GM21825 (cell line): Measurements from ENCODE around the gene HELZ.

Experiments
- ATAC-seq: cut with Tn5 transposase; IDR thresholded peaks from one replicate; pipeline ENCODE4 v1.9.1; 2021; ENCODE audit warnings: mild to moderate bottlenecking, moderate library complexity; ENCODE audit not compliant: unreplicated experiment

HELZ gene

GRCh38 chr17:67092291-67092690 is 152.7 kb downstream of the HELZ start:
- no peak for ATAC-seq

DNA sequence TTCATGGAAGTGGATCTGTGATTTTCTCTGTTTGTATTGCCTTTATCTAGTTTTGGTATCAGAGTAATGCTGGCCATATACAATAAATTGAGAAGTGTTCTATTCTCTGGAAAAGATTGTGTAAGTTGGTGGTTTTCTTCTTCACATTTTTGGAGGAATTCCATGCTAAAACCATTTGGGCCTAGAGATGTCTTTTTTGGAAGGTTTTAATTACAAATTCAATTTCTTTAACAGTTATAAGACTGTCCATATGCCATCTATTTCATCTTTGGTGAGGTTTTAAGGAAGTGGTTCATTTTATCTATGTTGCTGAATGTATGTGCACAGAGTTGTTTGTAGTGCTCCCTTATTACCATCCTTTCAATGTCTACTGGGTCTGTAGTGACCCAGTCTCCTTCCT is 154.7 kb downstream of the HELZ start:
- no peak for ATAC-seq

- no peak for ATAC-seq
Measured at GRCh38 chr17:67088639-67089038, 156.4 kb downstream of the HELZ start.

DNA sequence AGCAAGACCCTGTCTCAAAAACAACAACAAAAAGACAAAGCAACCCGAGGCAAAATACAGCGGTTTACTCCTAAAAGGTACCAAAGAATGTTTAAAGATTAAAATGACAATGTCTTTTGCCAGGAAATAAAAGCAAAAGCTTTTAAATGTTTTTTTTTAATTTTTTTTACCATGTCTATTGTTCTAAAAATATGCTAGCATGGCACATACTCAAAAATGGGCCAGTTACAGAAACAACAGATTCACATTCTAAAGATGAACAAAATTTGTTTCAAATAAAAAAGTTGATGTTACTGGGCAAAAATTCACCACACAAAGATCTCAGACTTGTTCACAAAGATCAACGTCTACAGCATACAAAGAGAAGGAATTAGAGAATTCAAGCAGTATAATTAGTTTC is 159.6 kb downstream of the HELZ start:
- no peak for ATAC-seq

- peak; percentile 65 for ATAC-seq
Measured at GRCh38 chr17:67082107-67082506, 162.9 kb downstream of the HELZ start.

GRCh38 chr17:67080804-67081203 is 164.2 kb downstream of the HELZ start:
- no peak for ATAC-seq

GRCh38 chr17:67079491-67079890 is 165.5 kb downstream of the HELZ start:
- ATAC-seq, result no peak

GRCh38 chr17:67078292-67078691 is 166.7 kb downstream of the HELZ start:
- ATAC-seq, result no peak

GRCh38 chr17:67076290-67076689 is 168.7 kb downstream of the HELZ start:
- no peak for ATAC-seq

GRCh38 chr17:67074781-67075180 is 170.2 kb downstream of the HELZ start:
- ATAC-seq, result no peak

DNA sequence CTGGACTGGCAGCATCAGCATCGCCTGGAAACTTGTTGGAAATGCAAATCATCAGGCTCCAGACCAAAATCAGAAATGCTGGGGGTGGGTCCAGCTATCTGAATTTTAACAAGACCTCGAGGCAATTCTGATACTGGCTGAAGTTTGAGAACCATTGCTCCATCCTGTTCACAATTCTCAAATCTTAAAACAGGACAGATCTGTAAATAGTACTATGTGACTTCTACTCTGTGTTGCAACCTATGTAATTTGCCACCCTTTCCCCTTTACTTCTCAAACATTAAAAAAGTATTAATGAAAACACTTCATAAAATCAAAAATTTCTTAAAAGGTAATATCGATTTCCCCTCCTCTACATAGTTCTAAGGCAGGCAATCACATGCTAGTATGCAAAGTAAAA is 172.1 kb downstream of the HELZ start:
- no peak for ATAC-seq

GRCh38 chr17:67071595-67071994 is 173.4 kb downstream of the HELZ start:
- no peak for ATAC-seq

GRCh38 chr17:67069603-67070136 is 175.3 kb downstream of the HELZ start:
- ATAC-seq, result no peak

- ATAC-seq, result no peak
Measured at GRCh38 chr17:67068999-67069398, 176.0 kb downstream of the HELZ start.

DNA sequence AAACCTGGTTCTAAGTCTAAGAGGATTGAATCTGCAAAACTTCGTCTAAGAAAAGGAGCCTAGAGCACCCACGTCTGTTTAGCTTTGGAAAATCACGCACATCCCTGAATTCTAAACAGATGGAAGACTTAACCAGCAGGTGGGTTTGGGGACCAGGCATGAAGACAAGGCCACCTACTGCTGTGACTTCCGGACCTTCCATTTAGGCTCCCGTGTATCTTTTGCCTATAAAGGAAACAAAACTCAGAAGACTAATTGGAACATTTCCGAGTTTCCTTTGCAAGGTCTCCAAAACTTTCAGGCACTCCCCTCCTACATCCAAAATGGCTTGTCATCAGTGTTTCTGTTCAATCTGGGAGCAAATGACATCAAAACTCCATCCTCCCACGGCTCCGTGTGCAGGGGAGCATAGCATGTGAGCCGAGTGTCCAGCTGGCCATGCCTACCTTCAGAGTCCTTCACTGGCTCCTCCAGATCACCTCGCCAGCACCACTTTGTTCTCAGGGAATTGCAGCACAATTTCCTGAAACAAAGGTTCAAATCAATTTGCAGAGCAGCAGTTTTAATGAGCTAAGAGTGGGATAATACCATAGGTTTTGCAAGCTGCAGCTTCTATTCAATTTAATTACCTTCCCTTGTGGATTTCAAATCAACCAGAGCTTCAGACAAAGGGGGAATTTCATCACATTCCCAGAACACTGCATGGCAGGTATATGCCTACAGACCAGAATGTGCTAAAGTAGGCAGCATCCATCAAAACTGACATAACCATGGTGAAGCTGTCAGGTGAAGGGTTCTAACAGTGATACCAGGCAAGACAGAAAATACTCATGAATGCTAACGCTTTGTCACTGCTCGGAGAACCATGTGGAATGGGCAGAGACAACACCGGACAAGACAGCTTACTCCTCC is 177.2 kb downstream of the HELZ start:
- ATAC-seq, result no peak

DNA sequence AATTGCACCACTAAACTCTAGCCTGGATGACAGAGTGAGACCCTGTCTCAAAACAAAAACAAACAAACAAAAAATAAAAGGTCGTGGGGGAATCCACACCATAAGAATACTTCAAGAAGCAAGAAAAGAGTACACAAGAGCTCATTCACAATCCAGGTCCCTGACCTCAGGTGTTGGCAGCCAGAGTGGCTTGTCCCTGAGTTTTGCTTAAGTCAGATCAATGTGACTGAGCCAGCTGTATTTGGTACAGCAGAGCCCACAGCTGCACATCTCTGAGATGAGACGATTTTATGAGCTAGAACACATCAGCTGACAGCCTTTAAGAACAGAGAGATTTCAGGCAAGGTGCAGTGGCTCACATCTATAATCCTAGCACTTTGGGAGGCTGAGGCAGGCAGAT is 178.3 kb downstream of the HELZ start:
- ATAC-seq, result no peak

DNA sequence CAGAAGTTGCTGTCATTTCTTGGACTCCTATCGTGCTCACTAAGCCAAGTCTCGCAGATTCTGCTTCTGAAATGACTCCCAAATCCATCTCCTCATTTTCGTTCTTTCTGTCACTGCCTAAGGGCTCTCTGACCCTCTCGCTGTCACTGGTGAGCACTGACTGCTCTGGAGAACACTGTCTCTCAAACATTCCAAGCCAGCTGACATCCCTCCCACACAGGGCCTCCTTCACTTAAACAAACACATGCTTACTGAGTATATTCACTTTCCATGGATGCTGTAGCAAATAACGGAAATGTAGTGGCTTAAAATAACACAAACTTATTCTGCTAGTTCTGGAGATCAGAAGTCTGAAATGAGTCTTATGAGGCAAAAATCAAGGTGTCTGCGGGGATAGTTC is 181.9 kb downstream of the HELZ start:
- no peak for ATAC-seq

DNA sequence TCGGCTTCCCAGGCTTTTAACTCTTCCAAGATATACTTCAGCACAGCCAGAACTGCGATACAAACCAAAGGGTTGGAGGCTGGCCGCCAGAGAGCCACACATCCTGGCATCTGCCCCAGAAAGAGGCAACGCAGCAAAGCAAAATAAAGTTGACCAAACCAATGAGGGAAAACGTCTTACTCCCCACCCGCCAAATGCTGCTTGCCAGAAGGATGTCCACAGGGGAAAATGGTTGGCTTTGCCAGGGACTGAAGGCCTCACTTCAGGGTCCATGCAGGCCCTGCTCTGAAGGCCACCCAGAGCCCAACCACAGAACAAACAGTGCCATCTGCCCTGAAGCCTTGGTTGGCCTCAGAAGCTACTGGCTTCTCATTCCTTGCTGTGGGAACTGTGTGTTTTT is 185.6 kb downstream of the HELZ start:
- ATAC-seq, result no peak

DNA sequence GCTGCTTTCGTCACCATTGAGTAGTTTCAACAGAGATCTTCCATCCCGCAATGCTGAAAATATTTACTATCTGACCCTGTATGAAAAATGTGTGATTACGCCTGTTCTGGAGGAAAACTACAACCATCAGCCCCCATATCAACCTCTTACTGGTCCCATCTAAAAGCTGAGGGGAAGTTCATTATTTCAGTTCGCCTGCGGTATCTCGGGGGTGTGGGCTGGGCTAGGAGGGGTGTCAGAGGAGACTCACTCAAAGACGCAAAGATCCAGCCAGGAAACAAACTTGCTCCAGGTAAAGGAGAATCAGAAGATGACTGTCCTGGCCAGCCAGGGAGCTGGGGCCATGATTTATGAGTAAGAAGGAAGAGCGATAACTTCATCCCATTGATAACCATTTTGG is 187.0 kb downstream of the HELZ start:
- no peak for ATAC-seq

DNA sequence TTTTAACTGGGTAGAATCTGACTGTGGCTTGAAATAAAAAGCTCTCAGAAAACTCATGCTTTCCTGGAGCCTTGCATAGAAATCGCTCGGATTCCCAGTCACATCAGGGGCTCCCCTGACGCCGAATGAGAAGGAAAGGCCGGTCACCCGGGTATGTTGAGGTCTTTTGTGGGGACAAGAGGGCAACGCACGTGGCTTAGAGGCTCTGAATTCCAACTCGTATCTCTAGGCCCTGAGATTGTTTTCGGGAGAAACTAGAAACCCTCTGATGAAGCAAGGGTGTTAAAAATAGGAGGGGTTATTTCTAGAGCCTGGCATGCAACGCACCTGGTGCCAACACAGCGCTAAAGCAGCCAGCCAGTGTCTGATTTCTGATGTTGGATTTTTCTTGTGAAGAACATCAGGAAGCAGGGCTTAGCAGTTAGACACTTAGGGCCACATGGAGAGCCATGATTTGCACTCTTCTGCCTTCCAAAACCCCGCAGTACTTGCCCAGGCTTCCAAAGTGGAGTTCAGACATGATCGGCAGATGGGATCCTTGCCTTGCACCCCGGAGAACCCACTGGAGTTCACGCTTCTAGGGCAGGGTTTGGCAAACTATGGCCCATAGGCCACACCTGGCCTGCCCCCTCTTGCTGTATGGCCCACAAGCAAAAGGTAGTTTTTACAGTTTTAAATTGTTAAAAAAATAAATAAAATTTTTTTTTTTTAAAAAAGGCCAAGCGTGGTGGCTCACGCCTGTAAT is 188.1 kb downstream of the HELZ start:
- ATAC-seq, result no peak

GRCh38 chr17:67055811-67056745 is 188.9 kb downstream of the HELZ start:
- ATAC-seq, result no peak
